MM.1S (cell line): Measurements from ENCODE around the gene FOXK1.

ENCODE experiments used
- CTCF ChIP-seq: fragments of 300-600 bp; sonication (generic); IDR thresholded peaks from 2 replicates; pipeline ENCODE4 v1.5.1; 2016; ENCODE audit warnings: antibody characterized with exemption, low read length, mixed read lengths
- EZH2 ChIP-seq: fragments of 300-600 bp; sonication (generic); optimal IDR thresholded peaks from 2 replicates; pipeline ENCODE3; 2017; ENCODE audit warnings: low read depth, mild to moderate bottlenecking, antibody characterized with exemption, low read length, mixed read lengths

GRCh38 chr7:4790078-4790465, 108.0 kb downstream of the FOXK1 start:
- TF ChIP-seq CTCF (no peak), EZH2 (no peak)
